Measurements from ENCODE around the gene ELN. TPM values are rescaled to one million over a fixed set of nuclear protein-coding genes. Genes with fewer than 3 reads are reported as not detected.

ELN gene
- total and polyA plus RNA-seq, 9 of the 15 experiments (the other 6 are each of a cell fraction or from before 2014, with no cell fraction given): 0.20 TPM; not detected in 8

- TF ChIP-seq SIN3A (IDR thresholded peaks at IDR 0.05; ENCODE audit: borderline replicate concordance in 2 of 2, control insufficient read depth in 1 of 2, low read depth in 2 of 2, low read length in 2 of 2) (no peak), ZNF253 (CRISPR knock-in tag; conservative IDR thresholded peaks at IDR 0.05) (no peak), E2F1 (CRISPR knock-in tag; IDR thresholded peaks at IDR 0.05) (no peak), BACH1 (tag; IDR thresholded peaks at IDR 0.05) (no peak), UBTF (IDR thresholded peaks at IDR 0.05; ENCODE audit: borderline replicate concordance in 1 of 2, low read depth in 2 of 2, low read length in 2 of 2) (no peak), BMI1 (IDR thresholded peaks at IDR 0.05; ENCODE audit: low read length) (no peak), MEIS2 (IDR thresholded peaks at IDR 0.05; ENCODE audit: partially characterized antibody) (peak; percentile 72), ETS1 (conservative IDR thresholded peaks at IDR 0.05; ENCODE audit: control insufficient read depth, low read depth, low read length) (no peak), RBM14 (IDR thresholded peaks at IDR 0.05; ENCODE audit: borderline replicate concordance, insufficient read depth, low read depth, low read length) (no peak), ATF3 (IDR thresholded peaks at IDR 0.05) (no peak), ATF3 (CRISPR knock-in tag; conservative IDR thresholded peaks at IDR 0.05) (no peak), TCF7 (IDR thresholded peaks at IDR 0.05; ENCODE audit: borderline replicate concordance) (no peak), KDM1A (IDR thresholded peaks at IDR 0.05) (no peak), HBP1 (CRISPR knock-in tag; IDR thresholded peaks at IDR 0.05) (no peak), PRDM10 (IDR thresholded peaks at IDR 0.05; ENCODE audit: partially characterized antibody) (no peak)
Measured at GRCh38 chr7:73983437-73984164, 44.4 kb upstream of the ELN start (continued).
